IMR-90 (cell line): ENCODE results near the gene WNT7B. TPM values are rescaled to one million over a fixed set of nuclear protein-coding genes. Genes with fewer than 3 reads are reported as not detected.

Source experiments
- ATAC-seq: fragments of 200-7000 bp; cut with Tn5 transposase; 2 replicates; pipeline ENCODE4 v1.9.1; 2020; ENCODE audit warnings: low read depth, mild to moderate bottlenecking, moderate library complexity
- BruUV-seq: library from RNA; stranded (reverse); fragments of 400-500 nt; replicated peaks from 2 replicates; lab custom pipeline; 2021; lab: Mats Ljungman, UMichigan
- CTCF ChIA-PET: fragments of 300-600 bp; formaldehyde crosslinking; extraction: SDS; loops from one replicate; lab custom pipeline; 2021; ENCODE audit warnings: antibody characterized with exemption; lab: Yijun Ruan, JAX
- POLR2A ChIA-PET: fragments of 300-600 bp; sonication (Branson Sonifier 250); formaldehyde crosslinking; loops from one replicate; lab custom pipeline; 2022; ENCODE audit warnings: antibody characterized with exemption; ENCODE audit not compliant: unreplicated experiment; lab: Charles Lee
- DNase-seq: peaks from one replicate; pipeline ENCODE4 v3.0.0; 2013
- H2AFZ ChIP-seq: replicated peaks from 2 replicates; pipeline ENCODE3; 2013; ENCODE audit warnings: low read length, mild to moderate bottlenecking; ENCODE audit not compliant: poor library complexity
- H2AK5ac ChIP-seq: 2 replicates; pipeline ENCODE4 v1.6.1; 2013; ENCODE audit warnings: low read depth, low read length, inconsistent platforms
- H2AK9ac ChIP-seq: replicated peaks from 2 replicates; pipeline ENCODE3; 2013; ENCODE audit warnings: mild to moderate bottlenecking, low read depth, low read length, moderate library complexity; ENCODE audit not compliant: poor library complexity
- H2BK120ac ChIP-seq: 2 replicates; pipeline ENCODE4 v1.6.1; 2013; ENCODE audit warnings: low read depth, low read length, inconsistent platforms
- H2BK15ac ChIP-seq: 3 replicates; pipeline ENCODE4 v1.6.1; 2013; ENCODE audit warnings: low read depth, low read length, inconsistent platforms
- H2BK20ac ChIP-seq: 2 replicates; pipeline ENCODE4 v1.6.1; 2013; ENCODE audit warnings: low read depth, mild to moderate bottlenecking, inconsistent platforms, low read length, moderate library complexity
- H2BK5ac ChIP-seq: 2 replicates; pipeline ENCODE4 v1.6.1; 2013; ENCODE audit warnings: mild to moderate bottlenecking, low read depth, low read length, inconsistent platforms; ENCODE audit not compliant: poor library complexity, severe bottlenecking
- H3K14ac ChIP-seq: replicated peaks from 2 replicates; pipeline ENCODE4 v1.6.1; 2013; ENCODE audit warnings: low read depth, low read length, inconsistent platforms
- H3K18ac ChIP-seq: 2 replicates; pipeline ENCODE4 v1.6.1; 2013; ENCODE audit warnings: low read depth, low read length, control low read depth
- H3K23ac ChIP-seq: 2 replicates; pipeline ENCODE4 v1.6.1; 2013; ENCODE audit warnings: low read depth, low read length, inconsistent platforms
- H3K27ac ChIP-seq: 2 replicates; pipeline ENCODE4 v1.5.1; 2013; ENCODE audit warnings: mild to moderate bottlenecking, control low read depth, low read length; ENCODE audit not compliant: insufficient read depth
- H3K27me3 ChIP-seq: 2 replicates; pipeline ENCODE4 v1.6.1; 2013; ENCODE audit warnings: low read length; ENCODE audit not compliant: control insufficient read depth, insufficient read depth
- H3K36me3 ChIP-seq: 2 replicates; pipeline ENCODE4 v1.6.1; 2013; ENCODE audit warnings: low read length, mixed read lengths; ENCODE audit not compliant: control insufficient read depth, insufficient read depth
- H3K4ac ChIP-seq: 2 replicates; pipeline ENCODE4 v1.6.1; 2013; ENCODE audit warnings: low read depth, low read length, inconsistent platforms
- H3K4me1 ChIP-seq: 2 replicates; pipeline ENCODE4 v1.6.1; 2013; ENCODE audit warnings: low read length, mixed read lengths; ENCODE audit not compliant: control insufficient read depth, insufficient read depth
- H3K4me2 ChIP-seq: 2 replicates; pipeline ENCODE4 v1.6.1; 2013; ENCODE audit warnings: low read depth, mild to moderate bottlenecking, control low read depth, low read length, moderate library complexity
- H3K4me3 ChIP-seq: 2 replicates; pipeline ENCODE4 v1.5.1; 2013; ENCODE audit warnings: low read depth, mild to moderate bottlenecking, control low read depth, low read length, moderate library complexity; ENCODE audit not compliant: insufficient read depth
- H3K56ac ChIP-seq: 2 replicates; pipeline ENCODE4 v1.6.1; 2013; ENCODE audit warnings: low read length, inconsistent platforms; ENCODE audit not compliant: insufficient read depth; ENCODE audit errors: extremely low read depth
- H3K79me1 ChIP-seq, 2 experiments: 2 replicates each; pipeline ENCODE4 v1.6.1; 2013; ENCODE audit warnings: low read length in 2 of 2, inconsistent platforms in 1 of 2, low read depth in 1 of 2
- H3K9ac ChIP-seq: 2 replicates; pipeline ENCODE4 v1.6.1; 2013; ENCODE audit warnings: low read depth, low read length, control low read depth
- H3K9me1 ChIP-seq: 2 replicates; pipeline ENCODE4 v1.6.1; 2013; ENCODE audit warnings: low read length, inconsistent platforms; ENCODE audit not compliant: insufficient read depth
- H3K9me3 ChIP-seq: 2 replicates; pipeline ENCODE4 v1.6.1; 2013; ENCODE audit warnings: low read length; ENCODE audit not compliant: control insufficient read depth, insufficient read depth
- H4K20me1 ChIP-seq: 2 replicates; pipeline ENCODE4 v1.6.1; 2013; ENCODE audit warnings: low read length, inconsistent platforms; ENCODE audit not compliant: insufficient read depth
- H4K5ac ChIP-seq: 2 replicates; pipeline ENCODE4 v1.6.1; 2013; ENCODE audit warnings: mild to moderate bottlenecking, low read depth, low read length, control low read depth
- H4K8ac ChIP-seq, 2 experiments: 2 replicates each; pipeline ENCODE4 v1.6.1; 2013; ENCODE audit warnings: low read depth in 2 of 2, low read length in 2 of 2, control low read depth in 1 of 2, inconsistent platforms in 1 of 2
- H4K91ac ChIP-seq: 2 replicates; pipeline ENCODE4 v1.6.1; 2013; ENCODE audit warnings: low read depth, low read length, inconsistent platforms; ENCODE audit not compliant: insufficient read depth
- BHLHE40 ChIP-seq: fragments of 150-350 bp; IDR thresholded peaks from 2 replicates; pipeline ENCODE4 v1.6.1; 2016; ENCODE audit warnings: mild to moderate bottlenecking, low read depth, low read length
- ELK1 ChIP-seq: fragments of 150-350 bp; IDR thresholded peaks from 2 replicates; pipeline ENCODE4 v1.6.1; 2016; ENCODE audit warnings: low read depth, mild to moderate bottlenecking, low read length, moderate library complexity, borderline replicate concordance
- MAZ ChIP-seq: IDR thresholded peaks from 2 replicates; pipeline ENCODE4 v1.6.1; 2012; ENCODE audit warnings: low read depth, mild to moderate bottlenecking, low read length, improper control_type of control experiment, moderate library complexity, borderline replicate concordance
- SMC3 ChIP-seq: fragments of 150-350 bp; IDR thresholded peaks from 2 replicates; pipeline ENCODE4 v1.6.1; 2016; ENCODE audit warnings: low read depth, mild to moderate bottlenecking, antibody characterized with exemption, low read length, moderate library complexity
- USF2 ChIP-seq: fragments of 150-350 bp; IDR thresholded peaks from 2 replicates; pipeline ENCODE4 v1.6.1; 2017; ENCODE audit warnings: mild to moderate bottlenecking, antibody characterized with exemption, low read length, low read depth
- WGBS, 2 experiments: methylation state at CpG; one replicate each; pipeline versions ENCODE4 v1.1.5 to v1.1.7; 2013; ENCODE audit warnings: missing lambda C conversion rate in 2 of 2; ENCODE audit not compliant: insufficient read length in 1 of 2; ENCODE audit errors: extremely low coverage in 2 of 2; 5-methylcytosine and 5-hydroxymethylcytosine counted together
- dilution Hi-C: fragments of 300-500 bp; cut with HindIII; formaldehyde crosslinking; loops from one replicate; pipeline ENCODE4 v1.14.3; 2018; ENCODE audit warnings: low sequenced_read_pairs; ENCODE audit not compliant: unreplicated experiment
- in situ Hi-C: fragments of 300-500 bp; cut with MboI; formaldehyde crosslinking; loops from 3 replicates; pipeline ENCODE4 v1.14.3; 2019; ENCODE audit warnings: low sequenced_read_pairs, inconsistent platforms, mixed read lengths
- intact Hi-C: fragments of 100-400 bp; cut with micrococcal nuclease; formaldehyde crosslinking; loops from 2 replicates; pipeline ENCODE4 v1.10.0; 2022
- polyA plus RNA-seq, 3 experiments: library from polyadenylated mRNA; depleted of rRNA; stranded (reverse); fragments of >200 nt; gene quantifications; 2 replicates each; pipeline ENCODE4 v1.2.3, GENCODE V29; 2012; ENCODE audit warnings: low replicate concordance in 1 of 3
- total RNA-seq: library from RNA; depleted of rRNA; stranded (reverse); fragments of >200 nt; gene quantifications from 2 replicates; pipeline ENCODE4 v1.2.3, GENCODE V29; 2012

Gene WNT7B
- total and polyA plus RNA-seq, 2 of the 4 experiments (the other 2 are of a cell fraction), result under 0.01 to 0.15 TPM

- Histone ChIP-seq H3K27ac (peak overlapping the region; percentile 67), H3K56ac (peak overlapping the region; percentile 23; the same call in 1 of the 2 replicates), H3K79me1 (peaks cover 0 to 8% of the 10 kb centered on the region in 2 experiments; a peak in 1 of 4 replicates), H4K91ac (peak overlapping the region; percentile 87), H3K27me3 (no peaks in the 10 kb centered on the region), H3K9me3 (peaks cover 5% of the 10 kb centered on the region), H2AK5ac (peak overlapping the region; percentile 88), H2AFZ (peak overlapping the region; percentile 93), H3K4me1 (peaks cover 29% of the 10 kb centered on the region), H3K4me3 (no peak overlapping the region), H4K5ac (peak overlapping the region; percentile 75), H4K20me1 (no peaks in the 10 kb centered on the region), H2BK15ac (no peak overlapping the region; the same call in 2 of the 3 replicates), H3K4ac (peak overlapping the region; percentile 85), H3K9ac (peak overlapping the region; percentile 48; the same call in 1 of the 2 replicates), H3K9me1 (peaks cover 10% of the 10 kb centered on the region), H3K23ac (no peak overlapping the region), H3K14ac (peak overlapping the region; percentile 85; the same call in 1 of the 2 replicates), H4K8ac (peak overlapping the region; percentile 59 to 91), H2AK9ac (peak overlapping the region; percentile 99), H3K36me3 (no peaks in the 10 kb centered on the region), H3K18ac (peak overlapping the region; percentile 48; the same call in 1 of the 2 replicates), H2BK120ac (peak overlapping the region; percentile 85; the same call in 1 of the 2 replicates), H2BK20ac (no peak overlapping the region; the same call in 1 of the 2 replicates), H3K4me2 (no peak overlapping the region), H2BK5ac (peak overlapping the region; percentile 59)
- no TSS peak for BruUV-seq
- peak; percentile 46 for ATAC-seq
- ChIA-PET CTCF (no interaction called here), POLR2A (no interaction called here)
- 74% methylated on average over 5 of the region's 25 CpGs; no CpG with 5 or more reads in 1 of the 2 experiments for WGBS, 2 experiments
- peak; percentile 87 for DNase-seq
- dilution Hi-C loops (no loop called here), in situ Hi-C loops (loop anchor here (5.0 kb wide), 1 partner anchor 109 kb away; no protein-coding TSS in a partner anchor), intact Hi-C loops (no loop called here)
- TF ChIP-seq BHLHE40 (peak; percentile 43; the same call in 1 of the 2 replicates), USF2 (no peak), ELK1 (no peak), MAZ (peak; percentile 35; the same call in 1 of the 2 replicates), SMC3 (no peak)
These were observed 30.9 kb upstream of the WNT7B start for GRCh38 chr22:46007848-46008261.
